HUES64 (cell line): ENCODE data around the gene LDLRAP1.

Experiments used
- H3K27ac ChIP-seq: 2 replicates; pipeline ENCODE4 v1.7.0; 2013; ENCODE audit warnings: low read depth, low read length, inconsistent platforms
- H3K27me3 ChIP-seq: 2 replicates; pipeline ENCODE4 v1.6.1; 2013; ENCODE audit warnings: mild to moderate bottlenecking, low read length; ENCODE audit not compliant: insufficient read depth
- H3K36me3 ChIP-seq: 2 replicates; pipeline ENCODE4 v1.6.1; 2013; ENCODE audit warnings: mild to moderate bottlenecking, low read length; ENCODE audit not compliant: insufficient read depth
- H3K4me1 ChIP-seq: 2 replicates; pipeline ENCODE4 v1.6.1; 2013; ENCODE audit warnings: mild to moderate bottlenecking, low read length, moderate library complexity; ENCODE audit not compliant: insufficient read depth
- H3K4me3 ChIP-seq: 2 replicates; pipeline ENCODE4 v1.5.1; 2013; ENCODE audit warnings: mild to moderate bottlenecking, low read length, moderate library complexity
- H3K9ac ChIP-seq: 2 replicates; pipeline ENCODE4 v1.6.1; 2013; ENCODE audit warnings: mild to moderate bottlenecking, low read depth, low read length
- H3K9me3 ChIP-seq: 2 replicates; pipeline ENCODE4 v1.6.1; 2013; ENCODE audit warnings: low read depth, low read length; ENCODE audit not compliant: insufficient read depth
- WGBS: fragments of 150-250, 120-280 bp; methylation state at CpG from one replicate; pipeline ENCODE4 v1.1.7; 2013; ENCODE audit warnings: missing lambda C conversion rate; 5-methylcytosine and 5-hydroxymethylcytosine counted together

The LDLRAP1 gene

GRCh38 chr1:25526753-25527152 is 16.7 kb upstream of the LDLRAP1 start:
- 92% methylated on average over 2 of the region's 2 CpGs for WGBS
- H3K9ac ChIP-seq = no peak overlapping the region
- no peak overlapping the region for H3K27ac ChIP-seq
- no peaks in the 10 kb centered on the region for H3K27me3 ChIP-seq
- H3K36me3 ChIP-seq = no peaks in the 10 kb centered on the region
- H3K4me1 ChIP-seq = no peaks in the 10 kb centered on the region
- H3K9me3 ChIP-seq = peaks cover 5% of the 10 kb centered on the region; the same call in 1 of the 2 replicates
- no peak overlapping the region for H3K4me3 ChIP-seq

GRCh38 chr1:25527226-25527846 is 16.1 kb upstream of the LDLRAP1 start:
- H3K4me1 ChIP-seq = no peaks in the 10 kb centered on the region
- H3K36me3 ChIP-seq = no peaks in the 10 kb centered on the region
- WGBS = 89% methylated on average over 12 of the region's 12 CpGs
- no peak overlapping the region for H3K4me3 ChIP-seq
- H3K27me3 ChIP-seq = no peaks in the 10 kb centered on the region
- peaks cover 5% of the 10 kb centered on the region; the same call in 1 of the 2 replicates for H3K9me3 ChIP-seq
- no peak overlapping the region for H3K27ac ChIP-seq
- H3K9ac ChIP-seq = no peak overlapping the region

- Histone ChIP-seq H3K4me3 (no peak overlapping the region), H3K27ac (no peak overlapping the region), H3K27me3 (no peaks in the 10 kb centered on the region), H3K36me3 (no peaks in the 10 kb centered on the region), H3K4me1 (no peaks in the 10 kb centered on the region), H3K9me3 (peaks cover 5% of the 10 kb centered on the region; the same call in 1 of the 2 replicates), H3K9ac (no peak overlapping the region)
- WGBS = 93% methylated on average over 21 of the region's 21 CpGs
These were observed 15.3 kb upstream of the LDLRAP1 start for GRCh38 chr1:25527946-25528595.

GRCh38 chr1:25528881-25529517 is 14.4 kb upstream of the LDLRAP1 start:
- Histone ChIP-seq H3K4me3 (no peak overlapping the region), H3K4me1 (no peaks in the 10 kb centered on the region), H3K27ac (no peak overlapping the region), H3K27me3 (no peaks in the 10 kb centered on the region), H3K9ac (no peak overlapping the region), H3K36me3 (no peaks in the 10 kb centered on the region), H3K9me3 (peaks cover 5% of the 10 kb centered on the region; the same call in 1 of the 2 replicates)
- WGBS = 83% methylated on average over 7 of the region's 7 CpGs

GRCh38 chr1:25529518-25530185 is 13.8 kb upstream of the LDLRAP1 start:
- Histone ChIP-seq H3K27ac (no peak overlapping the region), H3K9ac (no peak overlapping the region), H3K4me3 (no peak overlapping the region), H3K36me3 (no peaks in the 10 kb centered on the region), H3K9me3 (peaks cover 5% of the 10 kb centered on the region; the same call in 1 of the 2 replicates), H3K4me1 (no peaks in the 10 kb centered on the region), H3K27me3 (no peaks in the 10 kb centered on the region)
- WGBS = 85% methylated on average over 16 of the region's 18 CpGs

GRCh38 chr1:25530186-25531081 is 13.0 kb upstream of the LDLRAP1 start:
- Histone ChIP-seq H3K4me1 (no peaks in the 10 kb centered on the region), H3K9ac (no peak overlapping the region), H3K36me3 (no peaks in the 10 kb centered on the region), H3K27me3 (no peaks in the 10 kb centered on the region), H3K4me3 (no peak overlapping the region), H3K9me3 (peaks cover 2% of the 10 kb centered on the region; the same call in 1 of the 2 replicates), H3K27ac (no peak overlapping the region)
- 93% methylated on average over 22 of the region's 22 CpGs for WGBS

- WGBS = 92% methylated on average over 11 of the region's 11 CpGs
- no peaks in the 10 kb centered on the region for H3K27me3 ChIP-seq
- no peaks in the 10 kb centered on the region for H3K36me3 ChIP-seq
- H3K4me3 ChIP-seq = no peak overlapping the region
- no peak overlapping the region for H3K9ac ChIP-seq
- H3K9me3 ChIP-seq = no peaks in the 10 kb centered on the region
- no peaks in the 10 kb centered on the region for H3K4me1 ChIP-seq
- no peak overlapping the region for H3K27ac ChIP-seq
These were observed 12.3 kb upstream of the LDLRAP1 start for GRCh38 chr1:25531082-25531461.

- H3K27ac ChIP-seq = no peak overlapping the region
- H3K4me3 ChIP-seq = no peak overlapping the region
- H3K36me3 ChIP-seq = no peaks in the 10 kb centered on the region
- WGBS = 95% methylated on average over 3 of the region's 3 CpGs
- no peak overlapping the region for H3K9ac ChIP-seq
- H3K9me3 ChIP-seq = no peaks in the 10 kb centered on the region
- H3K27me3 ChIP-seq = no peaks in the 10 kb centered on the region
- H3K4me1 ChIP-seq = peaks cover 10% of the 10 kb centered on the region
These were observed 10.4 kb upstream of the LDLRAP1 start for GRCh38 chr1:25532970-25533369.

GRCh38 chr1:25533775-25534409 is 9.5 kb upstream of the LDLRAP1 start:
- Histone ChIP-seq H3K27me3 (no peaks in the 10 kb centered on the region), H3K9me3 (no peaks in the 10 kb centered on the region), H3K9ac (no peak overlapping the region), H3K4me1 (peaks cover 10% of the 10 kb centered on the region), H3K4me3 (no peak overlapping the region), H3K36me3 (no peaks in the 10 kb centered on the region), H3K27ac (no peak overlapping the region)
- 79% methylated on average over 8 of the region's 9 CpGs for WGBS

- Histone ChIP-seq H3K4me1 (peaks cover 10% of the 10 kb centered on the region), H3K9me3 (no peaks in the 10 kb centered on the region), H3K27ac (no peak overlapping the region), H3K27me3 (no peaks in the 10 kb centered on the region), H3K4me3 (no peak overlapping the region), H3K36me3 (no peaks in the 10 kb centered on the region), H3K9ac (no peak overlapping the region)
- WGBS = 97% methylated on average over 4 of the region's 4 CpGs
These were observed 9.0 kb upstream of the LDLRAP1 start for GRCh38 chr1:25534410-25534788.
